Skeletal muscle tissue (tissue), 4 donors: ENCODE results near the gene KLHL5. TPM values are rescaled to one million over a fixed set of nuclear protein-coding genes. Genes with fewer than 3 reads are reported as not detected.

Source experiments
- H3K27ac ChIP-seq: one replicate; pipeline ENCODE4 v1.7.0; 2013; ENCODE audit warnings: mild to moderate bottlenecking, low read depth, low read length, inconsistent platforms
- H3K27me3 ChIP-seq, 3 donors: one replicate each; pipeline ENCODE4 v1.7.0; 2013; ENCODE audit warnings: low read length in 3 of 3; ENCODE audit not compliant: control insufficient read depth in 3 of 3, insufficient read depth in 3 of 3
- H3K36me3 ChIP-seq, 3 donors: one replicate each; pipeline ENCODE4 v1.7.0; 2013; ENCODE audit warnings: low read length in 3 of 3; ENCODE audit not compliant: control insufficient read depth in 3 of 3, insufficient read depth in 3 of 3
- H3K4me1 ChIP-seq, 3 donors: one replicate each; pipeline ENCODE4 v1.7.0; 2013; ENCODE audit warnings: low read length in 3 of 3, mild to moderate bottlenecking in 3 of 3; ENCODE audit not compliant: control insufficient read depth in 3 of 3, insufficient read depth in 3 of 3
- H3K4me3 ChIP-seq, 3 donors: one replicate each; pipeline ENCODE4 v1.7.0; 2013; ENCODE audit warnings: low read length in 3 of 3
- H3K9ac ChIP-seq, 3 donors: one replicate each; pipeline ENCODE4 v1.7.0; 2013; ENCODE audit warnings: low read length in 3 of 3, mild to moderate bottlenecking in 3 of 3, moderate library complexity in 2 of 3, low read depth in 1 of 3
- H3K9me3 ChIP-seq, 3 donors: one replicate each; pipeline ENCODE4 v1.7.0; 2013; ENCODE audit warnings: low read length in 3 of 3; ENCODE audit not compliant: control insufficient read depth in 3 of 3
- total RNA-seq: library from RNA; depleted of rRNA; stranded (reverse); fragments of >200 nt; gene quantifications from one replicate; pipeline ENCODE4 v1.2.3, GENCODE V29; 2014
- donor health status: Osteomylitis.

Gene KLHL5
- total RNA-seq, 1 donor from 2014 or later, result 15.1 TPM

DNA sequence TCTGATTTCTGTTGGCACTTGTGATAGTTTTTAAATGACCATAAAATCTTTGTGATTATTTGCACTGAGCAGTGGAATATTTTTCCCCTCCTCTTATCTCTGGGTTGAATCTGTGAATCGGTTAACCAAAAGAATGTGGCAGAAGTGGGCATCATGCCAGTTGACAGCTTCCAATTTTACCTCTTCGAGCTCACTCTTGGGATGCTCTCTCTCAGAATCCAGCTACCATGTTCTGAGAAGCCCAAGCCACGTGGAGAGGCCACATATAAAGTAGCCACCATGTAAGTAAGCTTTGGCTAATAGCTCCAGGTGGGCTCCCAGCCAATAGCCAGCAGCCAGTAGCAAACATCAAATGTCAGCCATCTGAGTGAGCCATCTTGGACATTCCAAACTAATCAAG lies 107.4 kb downstream of the KLHL5 start:
- Histone ChIP-seq H3K36me3 (no peaks in the 10 kb centered on the region), H3K4me3 (no peak overlapping the region), H3K4me1 (no peaks in the 10 kb centered on the region), H3K9ac (no peak overlapping the region), H3K27ac (no peak overlapping the region), H3K27me3 (no peaks in the 10 kb centered on the region), H3K9me3 (no peaks in the 10 kb centered on the region)

DNA sequence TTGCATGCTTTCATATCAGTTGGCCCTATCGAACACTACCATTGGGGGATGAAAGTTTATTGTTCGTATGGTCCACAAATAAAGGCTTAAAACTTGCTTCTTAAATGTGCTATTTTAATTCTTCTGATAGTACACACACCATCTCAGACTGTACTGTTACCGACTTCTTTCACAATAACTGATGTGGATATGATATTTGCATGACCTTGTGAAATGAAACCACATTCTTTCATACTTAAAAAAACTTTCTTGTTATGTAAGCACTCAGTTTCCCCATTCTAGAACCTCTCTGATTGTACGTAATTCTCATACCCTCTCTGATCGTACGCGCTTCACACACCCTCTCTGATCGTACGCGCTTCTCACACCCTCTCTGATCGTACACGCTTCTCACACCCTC lies 108.3 kb downstream of the KLHL5 start:
- no peak overlapping the region for H3K27ac ChIP-seq
- no peak overlapping the region for H3K4me3 ChIP-seq
- H3K4me1 ChIP-seq, result no peaks in the 10 kb centered on the region
- no peak overlapping the region for H3K9ac ChIP-seq
- no peaks in the 10 kb centered on the region for H3K9me3 ChIP-seq
- no peaks in the 10 kb centered on the region for H3K27me3 ChIP-seq
- H3K36me3 ChIP-seq, result no peaks in the 10 kb centered on the region

Other genes starting within 250 kb of the KLHL5 start
- 1.0 TPM for gene TLR6, start 205.4 kb upstream of the KLHL5 start, total RNA-seq
- gene FAM114A1, start 194.4 kb upstream of the KLHL5 start, total RNA-seq, result 57.4 TPM
- gene TMEM156, start 29.8 kb upstream of the KLHL5 start, total RNA-seq, result under 0.01 TPM
- 17.2 TPM for gene WDR19, start 120.3 kb downstream of the KLHL5 start, total RNA-seq